H1 (cell line): ENCODE data around the gene WDFY4. TPM values are rescaled to one million over a fixed set of nuclear protein-coding genes. Genes with fewer than 3 reads are reported as not detected.
A peak's percentile ranks its signal among the peaks of the same experiment; 100 is the strongest.

Experiments
- CTCF ChIA-PET: fragments of 300-600 bp; sonication (Branson Sonifier 250); formaldehyde crosslinking; loops from one replicate; lab custom pipeline; 2021; ENCODE audit not compliant: partially characterized antibody; lab: Charles Lee
- POLR2A ChIA-PET: fragments of 300-600 bp; sonication (Branson Sonifier 250); formaldehyde crosslinking; loops from one replicate; lab custom pipeline; 2021; ENCODE audit warnings: inconsistent platforms; ENCODE audit not compliant: partially characterized antibody; lab: Charles Lee
- DNase-seq, 2 experiments: peaks; one replicate each; pipeline versions ENCODE4 v3.0.0 to v3.0.0-alpha.2; 2010 to 2022; ENCODE audit warnings: low spot score in 2 of 2, low read depth in 1 of 2, mixed read lengths in 1 of 2
- FAIRE-seq: peaks from 2 replicates; lab custom pipeline; 2011; peaks lifted over from hg19 to GRCh38; lab: Jason Lieb, UNC
- H2AFZ ChIP-seq: 2 replicates; pipeline ENCODE4 v1.8.1; 2012; ENCODE audit warnings: low read length, inconsistent platforms
- H2AK5ac ChIP-seq: 2 replicates; pipeline ENCODE4 v1.6.1; 2013; ENCODE audit warnings: low read depth, low read length
- H2BK120ac ChIP-seq: replicated peaks from 2 replicates; pipeline ENCODE3; 2013; ENCODE audit warnings: low read depth, low read length, inconsistent platforms
- H2BK12ac ChIP-seq: 2 replicates; pipeline ENCODE4 v1.6.1; 2013; ENCODE audit warnings: low read depth, low read length
- H2BK15ac ChIP-seq: 2 replicates; pipeline ENCODE4 v1.6.1; 2013; ENCODE audit warnings: low read length
- H2BK20ac ChIP-seq: 2 replicates; pipeline ENCODE4 v1.6.1; 2013; ENCODE audit warnings: low read length
- H2BK5ac ChIP-seq: 2 replicates; pipeline ENCODE4 v1.6.1; 2013; ENCODE audit warnings: low read depth, low read length
- H3K14ac ChIP-seq: 2 replicates; pipeline ENCODE4 v1.6.1; 2013; ENCODE audit warnings: inconsistent platforms; ENCODE audit not compliant: insufficient read length
- H3K18ac ChIP-seq: 2 replicates; pipeline ENCODE4 v1.6.1; 2013; ENCODE audit warnings: low read length; ENCODE audit errors: extremely low read depth
- H3K23ac ChIP-seq: 2 replicates; pipeline ENCODE4 v1.6.1; 2013; ENCODE audit warnings: inconsistent platforms; ENCODE audit not compliant: insufficient read length
- H3K23me2 ChIP-seq: 2 replicates; pipeline ENCODE4 v1.6.1; 2013; ENCODE audit warnings: low read depth, low read length
- H3K27ac ChIP-seq: 2 replicates; pipeline ENCODE4 v1.6.1; 2011; ENCODE audit warnings: low read depth, low read length, inconsistent platforms
- H3K27me3 ChIP-seq, 4 experiments: replicated peaks in 1 of 4; 1 replicate in 1 of 4; 2 replicates in 3 of 4; pipeline versions ENCODE4 v1.6.1 to v1.8.1; 2011 to 2013; ENCODE audit warnings: low read length in 3 of 4, mild to moderate bottlenecking in 3 of 4, inconsistent platforms in 2 of 4, mixed read lengths in 2 of 4, moderate library complexity in 1 of 4; ENCODE audit not compliant: control insufficient read depth in 3 of 4, insufficient read depth in 3 of 4; ENCODE audit errors: extremely low read depth in 1 of 4
- H3K36me3 ChIP-seq, 4 experiments: 2 replicates each; pipeline versions ENCODE4 v1.6.1 to v1.8.1; 2011 to 2013; ENCODE audit warnings: mild to moderate bottlenecking in 4 of 4, low read length in 3 of 4, moderate library complexity in 2 of 4, control low read depth in 1 of 4, inconsistent platforms in 1 of 4; ENCODE audit not compliant: insufficient read depth in 4 of 4, control insufficient read depth in 2 of 4
- H3K4ac ChIP-seq: replicated peaks from 2 replicates; pipeline ENCODE3; 2013; ENCODE audit warnings: low read length, low read depth, mixed read lengths, inconsistent platforms; ENCODE audit not compliant: insufficient read length
- H3K4me1 ChIP-seq, 4 experiments: replicated peaks in 1 of 4; 1 replicate in 1 of 4; 2 replicates in 3 of 4; pipeline versions ENCODE4 v1.6.1 to v1.8.1; 2011 to 2013; ENCODE audit warnings: low read length in 3 of 4, inconsistent platforms in 2 of 4, mixed read lengths in 1 of 4; ENCODE audit not compliant: insufficient read depth in 4 of 4, control insufficient read depth in 3 of 4
- H3K4me2 ChIP-seq, 2 experiments: 2 replicates each; pipeline versions ENCODE4 v1.6.1 to v1.8.1; 2011 to 2013; ENCODE audit warnings: low read depth in 2 of 2, low read length in 2 of 2, control low read depth in 1 of 2, inconsistent platforms in 1 of 2, mild to moderate bottlenecking in 1 of 2; ENCODE audit not compliant: insufficient read depth in 1 of 2
- H3K4me3 ChIP-seq, 4 experiments: fragments of 200-600, 300-600 bp in 1 of 4; sonication (generic), shearing (Covaris generic), sonication (Bioruptor Twin) in 1 of 4; 2 replicates each; pipeline versions ENCODE4 v1.5.1 to v1.8.1; 2011 to 2016; ENCODE audit warnings: low read length in 4 of 4, low read depth in 3 of 4, control low read depth in 2 of 4, inconsistent platforms in 2 of 4, mild to moderate bottlenecking in 2 of 4, mixed read lengths in 1 of 4, moderate library complexity in 1 of 4; ENCODE audit not compliant: insufficient read depth in 2 of 4; ENCODE audit errors: extremely low read depth in 1 of 4
- H3K56ac ChIP-seq: replicated peaks from 2 replicates; pipeline ENCODE3; 2013; ENCODE audit warnings: low read depth, mild to moderate bottlenecking, mixed read lengths, low read length, inconsistent platforms; ENCODE audit not compliant: insufficient read length
- H3K79me1 ChIP-seq: 2 replicates; pipeline ENCODE4 v1.6.1; 2013; ENCODE audit warnings: low read depth, low read length, control low read depth
- H3K79me2 ChIP-seq, 2 experiments: 2 replicates each; pipeline versions ENCODE4 v1.6.1 to v1.8.1; 2012 to 2013; ENCODE audit warnings: low read length in 2 of 2, mild to moderate bottlenecking in 2 of 2, inconsistent platforms in 1 of 2; ENCODE audit not compliant: insufficient read depth in 2 of 2, control insufficient read depth in 1 of 2
- H3K9ac ChIP-seq, 4 experiments: replicated peaks in 1 of 4; 1 replicate in 1 of 4; 2 replicates in 3 of 4; pipeline versions ENCODE4 v1.6.1 to v1.8.1; 2011 to 2013; ENCODE audit warnings: low read depth in 3 of 4, low read length in 3 of 4, control low read depth in 2 of 4, mild to moderate bottlenecking in 2 of 4, moderate library complexity in 2 of 4, inconsistent platforms in 1 of 4; ENCODE audit errors: extremely low read depth in 1 of 4
- H3K9me3 ChIP-seq, 2 experiments: 2 replicates each; pipeline versions ENCODE4 v1.6.1 to v1.8.1; 2012 to 2013; ENCODE audit warnings: mild to moderate bottlenecking in 2 of 2, moderate library complexity in 2 of 2, control low read depth in 1 of 2, inconsistent platforms in 1 of 2, low read depth in 1 of 2, low read length in 1 of 2, mixed read lengths in 1 of 2; ENCODE audit not compliant: insufficient read depth in 2 of 2
- H4K20me1 ChIP-seq, 2 experiments: replicated peaks in 1 of 2; 2 replicates each; pipeline versions ENCODE3 to v1.8.1; 2011 to 2013; ENCODE audit warnings: inconsistent platforms in 2 of 2, low read length in 2 of 2, mild to moderate bottlenecking in 1 of 2; ENCODE audit not compliant: insufficient read depth in 2 of 2, control insufficient read depth in 1 of 2
- H4K5ac ChIP-seq: 2 replicates; pipeline ENCODE4 v1.6.1; 2013; ENCODE audit warnings: low read length, low read depth, mixed read lengths, inconsistent platforms; ENCODE audit not compliant: insufficient read length
- H4K8ac ChIP-seq: 2 replicates; pipeline ENCODE4 v1.8.0; 2013; ENCODE audit warnings: mild to moderate bottlenecking, moderate library complexity, low read length, inconsistent platforms; ENCODE audit not compliant: insufficient read depth; ENCODE audit errors: extremely low read depth
- H4K91ac ChIP-seq: replicated peaks from 2 replicates; pipeline ENCODE3; 2013; ENCODE audit warnings: low read length, mixed read lengths, inconsistent platforms; ENCODE audit not compliant: insufficient read length
- ATF3 ChIP-seq: IDR thresholded peaks from 2 replicates; pipeline ENCODE4 v1.6.1; 2011; ENCODE audit warnings: low read depth, mild to moderate bottlenecking, low read length; ENCODE audit not compliant: insufficient read depth
- CEBPB ChIP-seq: IDR thresholded peaks from 2 replicates; pipeline ENCODE4 v1.6.1; 2012; ENCODE audit warnings: low read depth, low read length
- FOSL1 ChIP-seq: IDR thresholded peaks from 2 replicates; pipeline ENCODE4 v1.6.1; 2011; ENCODE audit warnings: mild to moderate bottlenecking, low read depth, low read length, moderate library complexity; ENCODE audit not compliant: insufficient read depth
- KDM5A ChIP-seq: fragments of 200-600 bp; IDR thresholded peaks from 2 replicates; pipeline ENCODE4 v1.7.1; 2012; ENCODE audit warnings: mild to moderate bottlenecking, low read length, inconsistent platforms, mixed read lengths
- NANOG ChIP-seq: IDR thresholded peaks from 2 replicates; pipeline ENCODE4 v1.6.1; 2011; ENCODE audit warnings: low read length, low read depth, mild to moderate bottlenecking, inconsistent platforms; ENCODE audit not compliant: insufficient read depth, poor library complexity, severe bottlenecking
- POLR2A ChIP-seq, 2 experiments: IDR thresholded peaks; 1 replicate in 1 of 2; 2 replicates in 1 of 2; pipeline ENCODE4 v1.6.1; 2011; ENCODE audit warnings: low read depth in 2 of 2, low read length in 2 of 2, mild to moderate bottlenecking in 2 of 2; ENCODE audit errors: control extremely low read depth in 1 of 2
- POU5F1 ChIP-seq: IDR thresholded peaks from 2 replicates; pipeline ENCODE4 v1.6.1; 2011; ENCODE audit warnings: low read depth, mild to moderate bottlenecking, low read length, moderate library complexity
- SAP30 ChIP-seq: fragments of 300-600 bp; sonication (generic); IDR thresholded peaks from 2 replicates; pipeline ENCODE4 v1.7.1; 2012; ENCODE audit warnings: low read length, moderate library complexity, mild to moderate bottlenecking, inconsistent platforms; ENCODE audit not compliant: insufficient read depth, insufficient replicate concordance
- SIN3A ChIP-seq, 2 experiments: IDR thresholded peaks in 1 of 2; conservative IDR thresholded peaks in 1 of 2; 2 replicates each; pipeline ENCODE4 v1.6.1; 2011 to 2012; ENCODE audit warnings: low read length in 2 of 2, improper control_type of control experiment in 1 of 2, low read depth in 1 of 2, mild to moderate bottlenecking in 1 of 2
- SP1 ChIP-seq: IDR thresholded peaks from 2 replicates; pipeline ENCODE4 v1.6.1; 2011; ENCODE audit warnings: low read depth, low read length
- SP2 ChIP-seq: IDR thresholded peaks from 2 replicates; pipeline ENCODE4 v1.6.1; 2012; ENCODE audit warnings: mild to moderate bottlenecking, low read length, inconsistent platforms
- TCF12 ChIP-seq: IDR thresholded peaks from 2 replicates; pipeline ENCODE4 v1.6.1; 2011; ENCODE audit warnings: low read depth, mild to moderate bottlenecking, low read length
- WGBS, 2 experiments: shearing (Covaris generic) in 1 of 2; methylation state at CpG; one replicate each; pipeline versions ENCODE4 v1.1.6 to v1.1.7; 2013 to 2015; ENCODE audit warnings: low lambda C conversion rate in 2 of 2, mixed read lengths in 2 of 2, inconsistent platforms in 1 of 2, low coverage in 1 of 2, missing lambda C conversion rate in 1 of 2; ENCODE audit not compliant: insufficient replicate concordance in 2 of 2, insufficient coverage in 1 of 2, insufficient read length in 1 of 2; ENCODE audit errors: extremely low coverage in 1 of 2, missing lambda C conversion rate in 1 of 2; 5-methylcytosine and 5-hydroxymethylcytosine counted together
- polyA plus RNA-seq, 7 experiments: library from polyadenylated mRNA; depleted of rRNA in 3 of 7; stranded (reverse) in 5 of 7; unstranded in 2 of 7; fragments of >200 nt in 5 of 7; fragments of 200-250 nt in 2 of 7; gene quantifications; 1 replicate in 5 of 7; 2 replicates in 1 of 7; 4 replicates in 1 of 7; pipeline versions ENCODE4 v1.2.1 to v1.2.3, GENCODE V29; 2011 to 2013; ENCODE audit warnings: missing spikeins in 2 of 7, mixed read lengths in 2 of 7
- total RNA-seq: library from RNA; stranded (reverse); fragmentation: NEBNext Ultra II Directional; extraction: Animal tissue kit (Norgen Biotek cat#: 25700); gene quantifications from 2 replicates; pipeline ENCODE4 v1.2.1, GENCODE V29; 2021

Gene WDFY4
- total and polyA plus RNA-seq, 2 of the 8 experiments (the other 6 are each of a cell fraction or from before 2014, with no cell fraction given) = not detected

GRCh38 chr10:48946332-48946731 is 261.7 kb downstream of the WDFY4 start:
- Histone ChIP-seq H2AK5ac (no peak overlapping the region), H3K9ac (no peak overlapping the region), H2BK12ac (0 out of 2 replicates have a peak overlapping the region, but pooled peaks have one; percentile 35), H3K23ac (no peak overlapping the region), H2BK5ac (no peak overlapping the region), H3K4me3 (no peak overlapping the region), H3K23me2 (no peaks in the 10 kb centered on the region)
- DNase-seq = no peak
- 82% methylated on average over 5 of the region's 5 CpGs; no CpG with 5 or more reads in 1 of the 2 experiments for WGBS, 2 experiments
- TF ChIP-seq ATF3 = no peak
- no peak for TF ChIP-seq POU5F1
- TF ChIP-seq SIN3A (conservative IDR thresholded peaks at IDR 0.05 in 1 of 2, IDR thresholded peaks at IDR 0.05 in 1 of 2; ENCODE audit: low read depth in 1 of 2, low read length in 2 of 2) = no peak
- TF ChIP-seq SP2 = no peak
- no peak for TF ChIP-seq SAP30
- TF ChIP-seq NANOG = no peak
- no peak for TF ChIP-seq FOSL1
- TF ChIP-seq CEBPB = no peak
- no peak for TF ChIP-seq POLR2A (IDR thresholded peaks at IDR 0.05; ENCODE audit: control extremely low read depth in 1 of 2, low read depth in 2 of 2, low read length in 2 of 2)
- TF ChIP-seq SP1 = no peak
- no peak for TF ChIP-seq KDM5A
- no peak for TF ChIP-seq TCF12
- TF ChIP-seq, all 59 proteins: peak for 0
- Histone ChIP-seq H3K56ac (no peak overlapping the region), H2AFZ (no peak overlapping the region), H4K8ac (no peak overlapping the region), H2BK20ac (no peak overlapping the region), H2BK15ac (no peak overlapping the region), H3K79me2 (no peaks in the 10 kb centered on the region), H2BK120ac (no peak overlapping the region), H4K5ac (no peak overlapping the region), H3K4me1 (no peaks in the 10 kb centered on the region), H4K91ac (no peak overlapping the region), H3K27me3 (no peaks in the 10 kb centered on the region), H3K14ac (no peak overlapping the region), H4K20me1 (peaks cover 0 to 1% of the 10 kb centered on the region in 2 experiments), H3K4me2 (no peak overlapping the region), H3K36me3 (no peaks in the 10 kb centered on the region), H3K9me3 (no peaks in the 10 kb centered on the region), H3K18ac (no peak overlapping the region), H3K4ac (no peak overlapping the region), H3K79me1 (no peaks in the 10 kb centered on the region), H3K27ac (no peak overlapping the region)
- CTCF ChIA-PET = interaction anchor here (0.6 to 1.4 kb wide), 5 partner anchors 9 to 393 kb away, joined by 3 to 4 read pairs (median 3); no protein-coding TSS in a partner anchor
- POLR2A ChIA-PET = no interaction called here
- FAIRE-seq = no peak
